Naive thymus-derived CD8-positive, alpha-beta T cell (primary cell): ENCODE measurements around the gene ITLN2. TPM values are rescaled to one million over a fixed set of nuclear protein-coding genes. Genes with fewer than 3 reads are reported as not detected.
A peak's percentile ranks its signal among the peaks of the same experiment; 100 is the strongest.
"Not testable (repeated sequence)": the region's sequence is repeated elsewhere in the genome, so short reads cannot be mapped to it uniquely, and the experiment has no call there.

Experiments
- ATAC-seq, 2 donors: fragments of 150-1000 bp; cut with Tn5 transposase in 1 of 2; sonication (Bioruptor Pico), chemical (Tn5 transposase) in 1 of 2; 1 replicate in 1 of 2; 2 replicates in 1 of 2; pipeline ENCODE4 v1.10.0; 2021; ENCODE audit warnings: mild to moderate bottlenecking in 2 of 2, moderate library complexity in 2 of 2
- POLR2A ChIA-PET: fragments of 350-600 bp; sonication (Branson Sonifier 250); formaldehyde crosslinking; loops from one replicate; lab custom pipeline; 2021; ENCODE audit warnings: antibody characterized with exemption; lab: Charles Lee
- DNase-seq, 10 donors: peaks; one replicate each; pipeline versions ENCODE4 v3.0.0 to v3.0.0-alpha.2; 2020 to 2022
- H3K27ac Mint-ChIP-seq, 10 donors: one replicate each; pipeline ENCODE4 v1.8.0; 2020 to 2022; ENCODE audit warnings: mild to moderate bottlenecking in 10 of 10, mixed read lengths in 10 of 10, moderate library complexity in 4 of 10, inconsistent platforms in 1 of 10
- H3K27me3 Mint-ChIP-seq, 5 donors: one replicate each; pipeline ENCODE4 v1.8.0; 2021 to 2022; ENCODE audit warnings: mixed read lengths in 5 of 5
- H3K36me3 Mint-ChIP-seq, 3 donors: one replicate each; pipeline ENCODE4 v1.8.0; 2020 to 2022; ENCODE audit warnings: mixed read lengths in 3 of 3, mild to moderate bottlenecking in 2 of 3, inconsistent platforms in 1 of 3
- H3K4me1 Mint-ChIP-seq, 4 donors: one replicate each; pipeline ENCODE4 v1.8.0; 2021 to 2022; ENCODE audit warnings: mixed read lengths in 4 of 4
- H3K4me3 Mint-ChIP-seq, 10 donors: one replicate each; pipeline ENCODE4 v1.8.0; 2020 to 2022; ENCODE audit warnings: mild to moderate bottlenecking in 10 of 10, mixed read lengths in 10 of 10, moderate library complexity in 6 of 10, inconsistent platforms in 1 of 10
- H3K9me3 Mint-ChIP-seq, 9 donors: one replicate each; pipeline ENCODE4 v1.8.0; 2020 to 2022; ENCODE audit warnings: mixed read lengths in 9 of 9, mild to moderate bottlenecking in 3 of 9, inconsistent platforms in 1 of 9, moderate library complexity in 1 of 9
- polyA plus RNA-seq, 3 donors: library from polyadenylated mRNA; unstranded; fragments of 300-500 nt; fragmentation: Illumina TruSeq; gene quantifications; one replicate each; pipeline ENCODE4 v1.2.3, GENCODE V29; 2021
- total RNA-seq, 8 experiments: library from RNA in 2 of 8; stranded (reverse) in 2 of 8; gene quantifications; one replicate each; pipeline ENCODE4 v1.2.3 and lab custom pipeline; 2021 to 2026

The ITLN2 gene
- total and polyA plus RNA-seq, 5 experiments from 2014 or later = not detected

DNA sequence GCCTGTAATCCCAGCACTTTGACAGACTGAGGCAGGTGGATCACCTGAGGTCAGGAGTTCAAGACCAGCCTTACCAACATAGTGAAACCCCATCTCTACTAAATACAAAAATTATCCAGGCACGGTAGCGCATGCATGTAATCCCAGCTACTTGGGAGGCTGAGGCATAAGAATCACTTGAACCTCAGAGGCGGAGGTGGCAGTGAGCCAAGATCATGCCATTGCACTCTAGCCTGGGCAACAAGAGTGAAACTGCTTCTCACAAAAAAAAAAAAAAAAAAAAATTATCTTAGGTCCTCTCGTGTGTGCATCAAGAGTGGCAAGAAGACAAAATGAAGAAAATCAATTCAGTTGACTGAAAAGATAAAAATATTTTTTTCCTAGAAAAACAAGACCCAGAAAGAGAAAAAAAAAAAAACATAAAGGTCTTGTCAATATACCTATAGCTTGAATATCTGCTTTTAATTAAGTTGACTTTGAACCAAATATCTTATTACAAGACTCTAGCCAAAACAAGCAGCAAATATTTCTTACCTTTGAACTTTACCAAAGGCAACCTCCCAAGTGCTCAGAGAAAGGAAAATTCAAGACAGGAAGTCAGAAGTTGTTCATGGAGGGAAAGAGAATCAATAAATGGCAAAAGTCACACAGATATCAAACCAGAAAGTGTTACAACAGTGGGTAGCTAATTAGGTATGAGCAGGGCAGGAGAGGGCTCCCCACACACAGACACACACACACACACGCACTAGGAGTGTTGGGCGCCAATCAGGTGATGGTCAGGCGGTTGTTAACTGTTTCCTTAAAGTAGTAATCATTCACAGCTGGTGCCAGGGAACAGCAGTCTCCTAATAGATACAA is 29.6 kb downstream of the ITLN2 start:
- H3K27me3 Mint-ChIP-seq = peaks cover 0 to 3% (median 0%) of the 10 kb centered on the region in 5 donors
- no peak for ATAC-seq
- peak overlapping the region in 1 of 10 donors; percentile 16 for H3K4me3 Mint-ChIP-seq
- peaks cover 0 to 28% (median 5%) of the 10 kb centered on the region in 9 donors for H3K9me3 Mint-ChIP-seq
- peaks cover 0 to 14% (median 6%) of the 10 kb centered on the region in 3 donors for H3K36me3 Mint-ChIP-seq
- POLR2A ChIA-PET = interaction anchor here (0.6 kb wide), 1 partner anchor 16 kb away, joined by 4 read pairs; no protein-coding TSS in a partner anchor
- peak overlapping the region in 1 of 10 donors; percentile 87 for H3K27ac Mint-ChIP-seq
- peaks cover 0 to 6% (median 2%) of the 10 kb centered on the region in 4 donors for H3K4me1 Mint-ChIP-seq
- DNase-seq = no peak

DNA sequence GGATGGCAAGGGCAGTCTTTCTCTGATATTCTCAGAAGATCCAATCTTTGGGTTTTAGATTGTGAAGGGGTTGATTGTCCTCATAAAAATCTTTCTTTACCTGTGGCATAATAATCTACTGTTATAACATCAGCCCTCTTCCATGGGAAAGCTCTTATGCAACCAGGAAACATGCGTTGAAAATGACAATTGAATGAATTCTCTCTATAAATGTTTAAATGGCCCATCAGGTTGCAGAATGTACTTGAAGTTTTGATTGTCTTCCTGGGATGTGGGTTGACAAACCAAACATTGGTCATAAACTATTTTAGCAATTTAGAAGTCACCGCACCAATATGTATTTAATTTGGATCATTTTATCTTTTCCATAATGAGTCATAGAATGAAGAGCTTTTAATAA is 37.9 kb downstream of the ITLN2 start:
- Mint-ChIP-seq H3K4me1 (peaks cover 0 to 5% (median 0%) of the 10 kb centered on the region in 4 donors), H3K27ac (no peak overlapping the region), H3K9me3 (peaks cover 0 to 7% (median 0%) of the 10 kb centered on the region in 9 donors), H3K4me3 (no peak overlapping the region), H3K36me3 (peaks cover 0 to 9% (median 4%) of the 10 kb centered on the region in 3 donors), H3K27me3 (peaks cover 0 to 7% (median 3%) of the 10 kb centered on the region in 5 donors)
- ATAC-seq (no peak), DNase-seq (no peak)
- POLR2A ChIA-PET = no interaction called here

GRCh38 chr1:160913229-160913628 is 41.4 kb downstream of the ITLN2 start:
- H3K36me3 Mint-ChIP-seq, DNase-seq, H3K27me3 Mint-ChIP-seq, ATAC-seq, POLR2A ChIA-PET, H3K9me3 Mint-ChIP-seq, H3K4me3 Mint-ChIP-seq, H3K4me1 Mint-ChIP-seq: not testable (repeated sequence)
- H3K27ac Mint-ChIP-seq = peak overlapping the region in 1 of 10 donors; percentile 27

- H3K36me3 Mint-ChIP-seq = peaks cover 0 to 1% (median 0%) of the 10 kb centered on the region in 3 donors
- ATAC-seq (no peak), DNase-seq (no peak)
- POLR2A ChIA-PET = interaction anchor here (0.8 kb wide), 1 partner anchor 370 kb away, joined by 4 read pairs; no protein-coding TSS in a partner anchor
- H3K9me3 Mint-ChIP-seq = no peaks in the 10 kb centered on the region
- H3K27me3 Mint-ChIP-seq = peaks cover 0 to 4% (median 0%) of the 10 kb centered on the region in 5 donors
- H3K4me1 Mint-ChIP-seq = peaks cover 0 to 5% (median under 1%) of the 10 kb centered on the region in 4 donors
- H3K27ac Mint-ChIP-seq = peak overlapping the region in 1 of 10 donors; percentile 6
- no peak overlapping the region for H3K4me3 Mint-ChIP-seq
Measured at GRCh38 chr1:160911925-160912324, 42.7 kb downstream of the ITLN2 start.

DNA sequence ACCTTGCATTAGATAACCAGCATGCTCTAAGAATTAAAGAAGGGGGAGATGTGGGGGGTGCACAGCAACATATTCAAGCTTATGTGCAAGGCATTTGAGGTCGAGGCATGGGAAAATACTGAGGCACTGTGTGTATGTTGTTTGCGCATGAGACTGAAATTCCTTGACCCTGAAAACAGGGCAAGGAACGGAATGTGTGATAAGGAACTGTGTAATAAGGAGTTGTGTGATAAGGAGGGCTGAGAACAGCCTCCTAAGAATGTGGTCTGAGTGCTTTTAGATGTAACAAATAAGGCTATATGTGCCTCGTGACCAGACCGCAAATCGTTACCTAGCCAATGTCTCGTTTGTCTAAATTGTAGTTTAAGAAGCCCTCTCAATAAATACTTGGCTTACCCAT is 43.2 kb downstream of the ITLN2 start:
- ATAC-seq (no peak), DNase-seq (no peak)
- Mint-ChIP-seq H3K9me3 (no peaks in the 10 kb centered on the region), H3K4me1 (peaks cover 0 to 5% (median under 1%) of the 10 kb centered on the region in 4 donors), H3K4me3 (no peak overlapping the region), H3K36me3 (peaks cover 0 to 1% (median 0%) of the 10 kb centered on the region in 3 donors), H3K27ac (no peak overlapping the region), H3K27me3 (peaks cover 0 to 3% (median 0%) of the 10 kb centered on the region in 5 donors)
- POLR2A ChIA-PET = interaction anchor here (0.8 kb wide), 1 partner anchor 370 kb away, joined by 4 read pairs; no protein-coding TSS in a partner anchor

- Mint-ChIP-seq H3K9me3 (no peaks in the 10 kb centered on the region), H3K27me3 (no peaks in the 10 kb centered on the region), H3K27ac (no peak overlapping the region), H3K4me1 (peaks cover 0 to 5% (median under 1%) of the 10 kb centered on the region in 4 donors), H3K36me3 (peaks cover 0 to 1% (median 0%) of the 10 kb centered on the region in 3 donors), H3K4me3 (no peak overlapping the region)
- ATAC-seq (no peak), DNase-seq (no peak)
- POLR2A ChIA-PET = no interaction called here
Measured at GRCh38 chr1:160910170-160910750, 44.3 kb downstream of the ITLN2 start.

DNA sequence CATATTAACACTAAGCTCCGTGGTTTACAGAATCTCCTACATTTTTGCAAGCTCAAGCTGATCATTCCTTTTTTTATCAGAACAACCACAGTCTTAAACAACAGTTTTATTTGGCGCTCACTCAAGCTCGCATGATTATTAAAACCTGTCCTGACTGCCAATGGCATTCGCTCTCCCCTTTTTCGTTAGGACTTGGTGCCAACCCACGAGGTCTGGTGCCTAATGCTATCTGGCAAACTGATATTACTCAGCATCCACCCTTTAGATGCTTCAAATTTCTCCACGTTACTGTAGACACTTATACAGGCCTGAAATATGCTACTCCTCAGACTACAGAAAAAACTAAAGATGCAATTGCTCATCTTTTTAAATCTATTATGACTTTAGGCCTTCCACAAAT is 46.6 kb downstream of the ITLN2 start:
- Mint-ChIP-seq H3K27ac (no peak overlapping the region), H3K4me1 (peaks cover 0 to 5% (median under 1%) of the 10 kb centered on the region in 4 donors), H3K4me3 (no peak overlapping the region), H3K27me3 (no peaks in the 10 kb centered on the region), H3K36me3 (no peaks in the 10 kb centered on the region), H3K9me3 (no peaks in the 10 kb centered on the region)
- DNase-seq (no peak), ATAC-seq (no peak)
- POLR2A ChIA-PET = no interaction called here

GRCh38 chr1:160905617-160905989 is 49.0 kb downstream of the ITLN2 start:
- POLR2A ChIA-PET = no interaction called here
- no peaks in the 10 kb centered on the region for H3K36me3 Mint-ChIP-seq

GRCh38 chr1:160904783-160905616 is 49.6 kb downstream of the ITLN2 start:
- Mint-ChIP-seq H3K36me3 (no peaks in the 10 kb centered on the region), H3K9me3 (no peaks in the 10 kb centered on the region), H3K4me1 (no peaks in the 10 kb centered on the region), H3K27ac (no peak overlapping the region), H3K27me3 (peaks cover 0 to 2% (median 0%) of the 10 kb centered on the region in 5 donors), H3K4me3 (no peak overlapping the region)
- ATAC-seq (no peak), DNase-seq (no peak)
- POLR2A ChIA-PET = no interaction called here

More at GRCh38 chr1:160905617-160905989, 49.0 kb downstream of the ITLN2 start:
- no peak overlapping the region for H3K27ac Mint-ChIP-seq
- ATAC-seq (no peak), DNase-seq (no peak)
- peaks cover 0 to 2% (median 0%) of the 10 kb centered on the region in 5 donors for H3K27me3 Mint-ChIP-seq
- no peaks in the 10 kb centered on the region for H3K4me1 Mint-ChIP-seq
- no peaks in the 10 kb centered on the region for H3K9me3 Mint-ChIP-seq
- no peak overlapping the region for H3K4me3 Mint-ChIP-seq

DNA sequence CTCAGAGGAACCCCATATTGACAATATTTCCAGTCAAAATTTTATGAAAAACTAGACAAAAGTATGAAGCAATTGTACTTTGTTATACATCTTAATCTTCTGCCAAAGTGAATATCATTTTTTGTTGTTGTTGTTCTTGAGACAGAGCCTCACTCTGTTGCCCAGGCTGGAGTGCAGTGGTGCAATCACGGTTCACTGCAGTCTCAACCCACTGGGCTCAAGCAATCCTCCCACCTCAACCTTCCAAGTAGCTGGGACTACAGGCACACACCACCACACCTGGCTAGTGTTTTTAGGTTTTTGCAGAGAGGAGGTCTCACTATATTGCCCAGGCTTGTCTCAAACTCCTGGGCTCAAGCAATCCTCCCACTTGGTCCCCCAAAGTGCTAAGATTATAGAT is 52.4 kb downstream of the ITLN2 start:
- H3K27me3 Mint-ChIP-seq, POLR2A ChIA-PET, H3K4me1 Mint-ChIP-seq, H3K9me3 Mint-ChIP-seq, DNase-seq, H3K4me3 Mint-ChIP-seq, ATAC-seq, H3K36me3 Mint-ChIP-seq, H3K27ac Mint-ChIP-seq: not testable (repeated sequence)

DNA sequence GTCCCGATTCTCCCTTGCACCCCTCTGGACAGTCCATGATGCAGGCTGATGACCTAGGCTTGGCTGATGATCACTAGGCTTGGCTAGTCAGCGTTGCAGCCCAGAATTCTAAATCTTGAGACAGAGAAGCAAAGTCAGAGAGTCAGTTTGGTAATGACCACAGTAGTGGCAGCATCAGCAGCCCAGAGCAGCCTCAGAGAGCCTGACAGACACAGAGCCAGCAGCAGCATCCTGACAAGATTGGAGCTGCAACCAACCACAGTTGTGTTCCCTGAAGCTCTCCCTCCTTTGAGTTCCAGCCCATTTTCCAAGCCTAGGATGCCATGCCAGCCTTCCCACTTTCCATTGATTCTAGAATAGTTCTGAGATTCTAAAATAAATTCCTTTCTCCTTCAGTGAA is 52.8 kb downstream of the ITLN2 start:
- no peak overlapping the region for H3K4me3 Mint-ChIP-seq
- POLR2A ChIA-PET = no interaction called here
- no peaks in the 10 kb centered on the region for H3K4me1 Mint-ChIP-seq
- H3K36me3 Mint-ChIP-seq = no peaks in the 10 kb centered on the region
- ATAC-seq (no peak), DNase-seq (no peak)
- H3K27ac Mint-ChIP-seq = peak overlapping the region in 1 of 10 donors; percentile 13
- peaks cover 0 to 4% (median 0%) of the 10 kb centered on the region in 5 donors for H3K27me3 Mint-ChIP-seq
- no peaks in the 10 kb centered on the region for H3K9me3 Mint-ChIP-seq

GRCh38 chr1:160900683-160901082 is 53.9 kb downstream of the ITLN2 start:
- not testable (repeated sequence) for ATAC-seq

More at GRCh38 chr1:160900683-160901082, 53.9 kb downstream of the ITLN2 start:
- H3K27me3 Mint-ChIP-seq, H3K36me3 Mint-ChIP-seq, H3K27ac Mint-ChIP-seq, H3K9me3 Mint-ChIP-seq, DNase-seq, H3K4me1 Mint-ChIP-seq, H3K4me3 Mint-ChIP-seq, POLR2A ChIA-PET: not testable (repeated sequence)
